Measurements from ENCODE around the gene DCTN2. TPM values are rescaled to one million over a fixed set of nuclear protein-coding genes. Genes with fewer than 3 reads are reported as not detected.
"Not testable (repeated sequence)": the region's sequence is repeated elsewhere in the genome, so short reads cannot be mapped to it uniquely, and the experiment has no call there.

DCTN2 gene
- polyA plus RNA-seq, 1 donor (not counting 4 experiments of a cell fraction or from before 2014, with no cell fraction given), result 132 TPM

- Histone ChIP-seq H3K9ac (ENCODE audit: control insufficient read depth, extremely low read depth, insufficient read depth, low read length) (peak overlapping the region; percentile 24), H4K20me1 (ENCODE audit: control insufficient read depth, extremely low read depth, insufficient read depth, low read length) (peaks cover 19% of the 10 kb centered on the region), H3K36me3 (ENCODE audit: control insufficient read depth in 2 of 2, extremely low read depth in 1 of 2, insufficient read depth in 2 of 2, low read length in 2 of 2) (peaks cover 32 to 51% of the 10 kb centered on the region in 2 experiments), H3K4me3 (ENCODE audit: control insufficient read depth in 2 of 3, extremely low read depth in 1 of 3, insufficient read depth in 2 of 3, low read depth in 1 of 3, low read length in 3 of 3) (peak overlapping the region in 2 of 3 experiments; percentile 89 to 99), H3K27ac (ENCODE audit: control insufficient read depth, insufficient read depth, low read length) (peak overlapping the region; percentile 99), H3K27me3 (ENCODE audit: control insufficient read depth, extremely low read depth, insufficient read depth, low read length) (no peaks in the 10 kb centered on the region), H3K4me2 (ENCODE audit: control insufficient read depth, extremely low read depth, insufficient read depth, low read depth, low read length) (peak overlapping the region; percentile 97), H2AFZ (ENCODE audit: control insufficient read depth, low read length) (no peak overlapping the region), H3K79me2 (ENCODE audit: control insufficient read depth, insufficient read depth, low read length) (peaks cover 24% of the 10 kb centered on the region), H3K9me3 (ENCODE audit: control insufficient read depth, low read depth, low read length) (no peaks in the 10 kb centered on the region), H3K9me1 (ENCODE audit: control insufficient read depth, extremely low read depth, insufficient read depth, low read length) (no peaks in the 10 kb centered on the region), H3K4me1 (ENCODE audit: control insufficient read depth, extremely low read depth, insufficient read depth, low read length) (peaks cover 23% of the 10 kb centered on the region)
- dilution Hi-C loops (cut with MboI; ENCODE audit: extremely low pct_ligation_motif_present, low sequenced_read_pairs), result no loop called here
- DNase-seq (ENCODE audit: low read depth, low spot score) (no peak), FAIRE-seq (no peak)
- TF ChIP-seq EZH2 (IDR thresholded peaks at IDR 0.05; ENCODE audit: low read length), result no peak
- TF ChIP-seq CTCF (optimal IDR thresholded peaks at IDR 0.05 in 1 of 3, IDR thresholded peaks at IDR 0.05 in 1 of 3, conservative IDR thresholded peaks at IDR 0.05 in 1 of 3; ENCODE audit: extremely low read depth in 1 of 3, insufficient read depth in 2 of 3, low read length in 3 of 3), result no peak
Measured at GRCh38 chr12:57518176-57518919, 28.6 kb downstream of the DCTN2 start.

DNA sequence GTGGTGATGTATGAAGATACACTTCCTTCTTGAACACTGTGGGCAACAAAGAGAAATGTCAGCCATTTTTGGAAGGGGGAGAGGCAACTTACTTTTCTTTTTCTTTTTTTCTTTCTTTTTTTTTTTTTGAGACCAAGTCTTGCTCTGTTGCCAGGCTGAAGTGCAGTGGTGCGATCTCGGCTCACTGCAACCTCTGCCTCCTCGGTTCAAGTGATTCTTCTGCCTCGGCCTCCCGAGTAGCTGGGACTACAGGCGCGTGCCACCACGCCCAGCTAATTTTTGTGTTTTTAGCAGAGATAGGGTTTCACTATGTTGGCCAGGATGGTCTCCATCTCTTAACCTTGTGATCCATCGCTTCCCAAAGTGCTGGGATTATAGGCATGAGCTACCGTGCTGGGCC is 29.3 kb downstream of the DCTN2 start:
- dilution Hi-C loops (cut with MboI; ENCODE audit: extremely low pct_ligation_motif_present, low sequenced_read_pairs); H3K9me3 ChIP-seq (ENCODE audit: control insufficient read depth, low read depth, low read length); H3K27me3 ChIP-seq (ENCODE audit: control insufficient read depth, extremely low read depth, insufficient read depth, low read length); H3K9ac ChIP-seq (ENCODE audit: control insufficient read depth, extremely low read depth, insufficient read depth, low read length); DNase-seq (ENCODE audit: low read depth, low spot score); FAIRE-seq; H3K9me1 ChIP-seq (ENCODE audit: control insufficient read depth, extremely low read depth, insufficient read depth, low read length); H2AFZ ChIP-seq (ENCODE audit: control insufficient read depth, low read length): not testable (repeated sequence)
- Histone ChIP-seq H3K4me1 (ENCODE audit: control insufficient read depth, extremely low read depth, insufficient read depth, low read length) (peaks cover 23% of the 10 kb centered on the region), H3K27ac (ENCODE audit: control insufficient read depth, insufficient read depth, low read length) (peak overlapping the region; percentile 11), H3K4me3 (ENCODE audit: control insufficient read depth in 2 of 3, extremely low read depth in 1 of 3, insufficient read depth in 2 of 3, low read depth in 1 of 3, low read length in 3 of 3) (peak overlapping the region in 1 of 3 experiments; percentile 99), H3K79me2 (ENCODE audit: control insufficient read depth, insufficient read depth, low read length) (peaks cover 21% of the 10 kb centered on the region), H3K4me2 (ENCODE audit: control insufficient read depth, extremely low read depth, insufficient read depth, low read depth, low read length) (peak overlapping the region; percentile 97), H4K20me1 (ENCODE audit: control insufficient read depth, extremely low read depth, insufficient read depth, low read length) (peaks cover 19% of the 10 kb centered on the region), H3K36me3 (ENCODE audit: control insufficient read depth in 2 of 2, extremely low read depth in 1 of 2, insufficient read depth in 2 of 2, low read length in 2 of 2) (peaks cover 38 to 55% of the 10 kb centered on the region in 2 experiments)
